ENCODE results near the gene TNN. TPM values are rescaled to one million over a fixed set of nuclear protein-coding genes. Genes with fewer than 3 reads are reported as not detected.

Gene TNN
- polyA plus RNA-seq, 5 donors, result 1.4 to 2.9 (median 2.3) TPM

GRCh38 chr1:175145899-175146528 is 78.4 kb downstream of the TNN start:
- no peak for DNase-seq

- DNase-seq, result peak in 1 of 2 donors; percentile 46
These were observed 79.0 kb downstream of the TNN start for GRCh38 chr1:175146529-175147213.

- no peak for DNase-seq
These were observed 79.9 kb downstream of the TNN start for GRCh38 chr1:175147569-175147968.

- no peak for DNase-seq
These were observed 80.4 kb downstream of the TNN start for GRCh38 chr1:175148068-175148467.

- DNase-seq, result no peak
These were observed 83.1 kb downstream of the TNN start for GRCh38 chr1:175150596-175151319.

GRCh38 chr1:175152006-175152652 is 84.5 kb downstream of the TNN start:
- DNase-seq, result peak in 1 of 2 donors; percentile 39

GRCh38 chr1:175154629-175155472 is 87.2 kb downstream of the TNN start:
- peak; percentile 45 to 55 for DNase-seq

GRCh38 chr1:175155473-175155856 is 87.8 kb downstream of the TNN start:
- no peak for DNase-seq

- DNase-seq, result no peak
These were observed 88.3 kb downstream of the TNN start for GRCh38 chr1:175155936-175156335.

GRCh38 chr1:175157200-175157599 is 89.6 kb downstream of the TNN start:
- no peak for DNase-seq

GRCh38 chr1:175158170-175158591 is 90.5 kb downstream of the TNN start:
- DNase-seq, result no peak

- DNase-seq, result peak in 1 of 2 donors; percentile 32
These were observed 95.3 kb downstream of the TNN start for GRCh38 chr1:175162955-175163354.

GRCh38 chr1:175163702-175164101 is 96.1 kb downstream of the TNN start:
- no peak for DNase-seq

GRCh38 chr1:175164751-175165150 is 97.1 kb downstream of the TNN start:
- DNase-seq, result no peak

GRCh38 chr1:175166746-175167145 is 99.1 kb downstream of the TNN start:
- no peak for DNase-seq

GRCh38 chr1:175167861-175168260 is 100.2 kb downstream of the TNN start:
- DNase-seq, result no peak

- DNase-seq, result no peak
These were observed 101.1 kb downstream of the TNN start for GRCh38 chr1:175168782-175169181.

GRCh38 chr1:175169286-175170018 is 101.8 kb downstream of the TNN start:
- no peak for DNase-seq

GRCh38 chr1:175171036-175171913 is 103.6 kb downstream of the TNN start:
- DNase-seq, result no peak

- no peak for DNase-seq
These were observed 104.9 kb downstream of the TNN start for GRCh38 chr1:175172503-175172902.

All from right lung (tissue), 5 donors.